H1 (cell line): Measurements from ENCODE around the gene FLNC.

Source experiments
- CTCF ChIP-seq, 3 experiments: IDR thresholded peaks; 1 replicate in 2 of 3; 2 replicates in 1 of 3; pipeline versions ENCODE4 v1.5.1 to v1.6.1; 2011; ENCODE audit warnings: low read length in 3 of 3, mild to moderate bottlenecking in 3 of 3, inconsistent platforms in 2 of 3, low read depth in 1 of 3, moderate library complexity in 1 of 3; ENCODE audit not compliant: insufficient read depth in 1 of 3; ENCODE audit errors: control extremely low read depth in 1 of 3
- E2F6 ChIP-seq: IDR thresholded peaks from 2 replicates; pipeline ENCODE4 v1.6.1; 2012; ENCODE audit warnings: inconsistent platforms
- EZH2 ChIP-seq: fragments of 200-600 bp; sonication (generic); IDR thresholded peaks from 2 replicates; pipeline ENCODE4 v1.7.1; 2012; ENCODE audit warnings: low read depth, mild to moderate bottlenecking, moderate library complexity, low read length, inconsistent platforms; ENCODE audit not compliant: severe bottlenecking
- NRF1 ChIP-seq: IDR thresholded peaks from 2 replicates; pipeline ENCODE4 v1.6.1; 2011; ENCODE audit warnings: mild to moderate bottlenecking, low read depth, low read length, improper control_type of control experiment
- POLR2A ChIP-seq, 2 experiments: IDR thresholded peaks; 1 replicate in 1 of 2; 2 replicates in 1 of 2; pipeline ENCODE4 v1.6.1; 2011; ENCODE audit warnings: low read depth in 2 of 2, low read length in 2 of 2, mild to moderate bottlenecking in 2 of 2; ENCODE audit errors: control extremely low read depth in 1 of 2
- POLR2AphosphoS5 ChIP-seq: IDR thresholded peaks from 2 replicates; pipeline ENCODE4 v1.6.1; 2011; ENCODE audit warnings: low read depth, low read length
- SP2 ChIP-seq: IDR thresholded peaks from 2 replicates; pipeline ENCODE4 v1.6.1; 2012; ENCODE audit warnings: mild to moderate bottlenecking, low read length, inconsistent platforms
- TF ChIP-seq, protein P1 (sequence below): IDR thresholded peaks from 2 replicates; pipeline ENCODE4 v1.6.1; 2012; ENCODE audit warnings: low read length, inconsistent platforms
- TF ChIP-seq, protein P2 (sequence below): IDR thresholded peaks from 2 replicates; pipeline ENCODE4 v1.6.1; 2012; ENCODE audit warnings: inconsistent platforms

- TF ChIP-seq NRF1 (no peak), SP2 (no peak), E2F6 (no peak), POLR2A (IDR thresholded peaks at IDR 0.05; ENCODE audit: control extremely low read depth in 1 of 2, low read depth in 2 of 2, low read length in 2 of 2) (no peak), CTCF (IDR thresholded peaks at IDR 0.05; ENCODE audit: control extremely low read depth in 1 of 3, insufficient read depth in 1 of 3, low read depth in 1 of 3, low read length in 3 of 3) (no peak), POLR2AphosphoS5 (no peak), EZH2 (no peak)
- TF ChIP-seq, protein P1, sequence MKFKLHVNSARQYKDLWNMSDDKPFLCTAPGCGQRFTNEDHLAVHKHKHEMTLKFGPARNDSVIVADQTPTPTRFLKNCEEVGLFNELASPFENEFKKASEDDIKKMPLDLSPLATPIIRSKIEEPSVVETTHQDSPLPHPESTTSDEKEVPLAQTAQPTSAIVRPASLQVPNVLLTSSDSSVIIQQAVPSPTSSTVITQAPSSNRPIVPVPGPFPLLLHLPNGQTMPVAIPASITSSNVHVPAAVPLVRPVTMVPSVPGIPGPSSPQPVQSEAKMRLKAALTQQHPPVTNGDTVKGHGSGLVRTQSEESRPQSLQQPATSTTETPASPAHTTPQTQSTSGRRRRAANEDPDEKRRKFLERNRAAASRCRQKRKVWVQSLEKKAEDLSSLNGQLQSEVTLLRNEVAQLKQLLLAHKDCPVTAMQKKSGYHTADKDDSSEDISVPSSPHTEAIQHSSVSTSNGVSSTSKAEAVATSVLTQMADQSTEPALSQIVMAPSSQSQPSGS: no peak
- TF ChIP-seq, protein P2, sequence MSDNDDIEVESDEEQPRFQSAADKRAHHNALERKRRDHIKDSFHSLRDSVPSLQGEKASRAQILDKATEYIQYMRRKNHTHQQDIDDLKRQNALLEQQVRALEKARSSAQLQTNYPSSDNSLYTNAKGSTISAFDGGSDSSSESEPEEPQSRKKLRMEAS: no peak
Measured at GRCh38 chr7:128894101-128894440, 63.9 kb downstream of the FLNC start.
